Measurements from ENCODE around the gene VAMP8.

DNA sequence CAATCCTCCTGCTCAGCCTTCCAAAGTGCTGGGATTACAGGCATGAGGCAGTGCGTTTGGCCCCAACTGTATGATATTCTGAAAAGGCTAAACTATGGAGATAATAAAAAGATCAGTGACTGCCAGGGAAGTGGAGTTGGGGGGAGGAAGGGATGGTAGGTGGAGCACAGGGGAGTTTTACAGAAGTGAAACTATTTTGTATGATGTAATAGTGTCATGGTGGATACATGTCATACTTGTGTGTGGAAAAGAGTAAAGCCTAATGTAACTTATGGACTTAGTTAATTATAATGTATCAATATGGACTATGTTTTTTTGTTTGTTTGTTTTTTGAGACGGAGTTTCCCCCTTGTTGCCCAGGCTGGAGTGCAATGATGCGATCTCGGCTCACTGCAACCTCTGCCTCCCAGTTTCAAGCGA is 13.2 kb upstream of the VAMP8 start:
- TF ChIP-seq, protein P1, sequence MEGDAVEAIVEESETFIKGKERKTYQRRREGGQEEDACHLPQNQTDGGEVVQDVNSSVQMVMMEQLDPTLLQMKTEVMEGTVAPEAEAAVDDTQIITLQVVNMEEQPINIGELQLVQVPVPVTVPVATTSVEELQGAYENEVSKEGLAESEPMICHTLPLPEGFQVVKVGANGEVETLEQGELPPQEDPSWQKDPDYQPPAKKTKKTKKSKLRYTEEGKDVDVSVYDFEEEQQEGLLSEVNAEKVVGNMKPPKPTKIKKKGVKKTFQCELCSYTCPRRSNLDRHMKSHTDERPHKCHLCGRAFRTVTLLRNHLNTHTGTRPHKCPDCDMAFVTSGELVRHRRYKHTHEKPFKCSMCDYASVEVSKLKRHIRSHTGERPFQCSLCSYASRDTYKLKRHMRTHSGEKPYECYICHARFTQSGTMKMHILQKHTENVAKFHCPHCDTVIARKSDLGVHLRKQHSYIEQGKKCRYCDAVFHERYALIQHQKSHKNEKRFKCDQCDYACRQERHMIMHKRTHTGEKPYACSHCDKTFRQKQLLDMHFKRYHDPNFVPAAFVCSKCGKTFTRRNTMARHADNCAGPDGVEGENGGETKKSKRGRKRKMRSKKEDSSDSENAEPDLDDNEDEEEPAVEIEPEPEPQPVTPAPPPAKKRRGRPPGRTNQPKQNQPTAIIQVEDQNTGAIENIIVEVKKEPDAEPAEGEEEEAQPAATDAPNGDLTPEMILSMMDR (IDR thresholded peaks at IDR 0.05; ENCODE audit: low read length) = no peak
- TF ChIP-seq EZH2 (IDR thresholded peaks at IDR 0.05; ENCODE audit: borderline replicate concordance, low read length) = no peak
